ENCODE results near the gene TSPEAR. TPM values are rescaled to one million over a fixed set of nuclear protein-coding genes. Genes with fewer than 3 reads are reported as not detected.

Gene TSPEAR
- total and polyA plus RNA-seq, 5 donors, result 0.29 to 4.6 (median 1.4) TPM

- ATAC-seq (no peak), DNase-seq (no peak)
- H3K9me3 ChIP-seq (ENCODE audit: control insufficient read depth, low read length), result no peaks in the 10 kb centered on the region
- H3K4me1 ChIP-seq (ENCODE audit: control insufficient read depth, insufficient read depth, low read length), result no peaks in the 10 kb centered on the region
- intact Hi-C loops (cut with DNase I), result no loop called here
- H3K27me3 ChIP-seq (ENCODE audit: control insufficient read depth, insufficient read depth), result no peaks in the 10 kb centered on the region
- H3K27ac ChIP-seq (ENCODE audit: low read length), result no peak overlapping the region
- 91% methylated on average over 7 of the region's 7 CpGs for WGBS
- no peak overlapping the region for H3K4me3 ChIP-seq (ENCODE audit: low read length)
These were observed 18.6 kb upstream of the TSPEAR start for GRCh38 chr21:44730028-44730395.

GRCh38 chr21:44729336-44730027 is 18.1 kb upstream of the TSPEAR start:
- WGBS, result 91% methylated on average over 23 of the region's 23 CpGs
- intact Hi-C loops (cut with DNase I), result no loop called here
- DNase-seq, result peak in 1 of 3 donors; percentile 41
- H3K27ac ChIP-seq (ENCODE audit: low read length), result no peak overlapping the region
- no peaks in the 10 kb centered on the region for H3K4me1 ChIP-seq (ENCODE audit: control insufficient read depth, insufficient read depth, low read length)
- H3K4me3 ChIP-seq (ENCODE audit: low read length), result no peak overlapping the region
- H3K9me3 ChIP-seq (ENCODE audit: control insufficient read depth, low read length), result no peaks in the 10 kb centered on the region
- ATAC-seq, result peak in 1 of 2 donors; percentile 27
- no peaks in the 10 kb centered on the region for H3K27me3 ChIP-seq (ENCODE audit: control insufficient read depth, insufficient read depth)

GRCh38 chr21:44728716-44729115 is 17.3 kb upstream of the TSPEAR start:
- 89% methylated on average over 14 of the region's 14 CpGs for WGBS
- intact Hi-C loops (cut with DNase I), result no loop called here
- Histone ChIP-seq H3K4me1 (ENCODE audit: control insufficient read depth, insufficient read depth, low read length) (no peaks in the 10 kb centered on the region), H3K9me3 (ENCODE audit: control insufficient read depth, low read length) (no peaks in the 10 kb centered on the region), H3K4me3 (ENCODE audit: low read length) (no peak overlapping the region), H3K27ac (ENCODE audit: low read length) (no peak overlapping the region), H3K27me3 (ENCODE audit: control insufficient read depth, insufficient read depth) (no peaks in the 10 kb centered on the region)
- ATAC-seq, result no peak
- DNase-seq, result peak in 1 of 3 donors; percentile 11

GRCh38 chr21:44727757-44728156 is 16.4 kb upstream of the TSPEAR start:
- ATAC-seq, result no peak
- Histone ChIP-seq H3K27ac (ENCODE audit: low read length) (no peak overlapping the region), H3K9me3 (ENCODE audit: control insufficient read depth, low read length) (no peaks in the 10 kb centered on the region), H3K4me1 (ENCODE audit: control insufficient read depth, insufficient read depth, low read length) (no peaks in the 10 kb centered on the region), H3K4me3 (ENCODE audit: low read length) (no peak overlapping the region), H3K27me3 (ENCODE audit: control insufficient read depth, insufficient read depth) (no peaks in the 10 kb centered on the region)
- peak in 1 of 3 donors; percentile 23 for DNase-seq
- WGBS, result 75% methylated on average over 9 of the region's 9 CpGs
- intact Hi-C loops (cut with DNase I), result no loop called here

- no peak overlapping the region for H3K4me3 ChIP-seq (ENCODE audit: low read length)
- intact Hi-C loops (cut with DNase I), result no loop called here
- 93% methylated on average over 8 of the region's 8 CpGs for WGBS
- no peak overlapping the region for H3K27ac ChIP-seq (ENCODE audit: low read length)
- no peaks in the 10 kb centered on the region for H3K27me3 ChIP-seq (ENCODE audit: control insufficient read depth, insufficient read depth)
- ATAC-seq (no peak), DNase-seq (peak in 1 of 3 donors; percentile 23)
- no peaks in the 10 kb centered on the region for H3K4me1 ChIP-seq (ENCODE audit: control insufficient read depth, insufficient read depth, low read length)
- H3K9me3 ChIP-seq (ENCODE audit: control insufficient read depth, low read length), result no peaks in the 10 kb centered on the region
These were observed 15.9 kb upstream of the TSPEAR start for GRCh38 chr21:44727321-44727720.

GRCh38 chr21:44726826-44727225 is 15.5 kb upstream of the TSPEAR start:
- Histone ChIP-seq H3K4me3 (ENCODE audit: low read length) (no peak overlapping the region), H3K27me3 (ENCODE audit: control insufficient read depth, insufficient read depth) (no peaks in the 10 kb centered on the region), H3K27ac (ENCODE audit: low read length) (no peak overlapping the region), H3K4me1 (ENCODE audit: control insufficient read depth, insufficient read depth, low read length) (no peaks in the 10 kb centered on the region), H3K9me3 (ENCODE audit: control insufficient read depth, low read length) (no peaks in the 10 kb centered on the region)
- ATAC-seq (no peak), DNase-seq (peak in 1 of 3 donors; percentile 35)
- intact Hi-C loops (cut with DNase I), result no loop called here
- WGBS, result 74% methylated on average over 6 of the region's 6 CpGs

- ATAC-seq, result no peak
- no peak for DNase-seq
- intact Hi-C loops (cut with DNase I), result no loop called here
- H3K4me3 ChIP-seq (ENCODE audit: low read length), result no peak overlapping the region
- H3K27me3 ChIP-seq (ENCODE audit: control insufficient read depth, insufficient read depth), result no peaks in the 10 kb centered on the region
- no peaks in the 10 kb centered on the region for H3K4me1 ChIP-seq (ENCODE audit: control insufficient read depth, insufficient read depth, low read length)
- H3K9me3 ChIP-seq (ENCODE audit: control insufficient read depth, low read length), result no peaks in the 10 kb centered on the region
- no peak overlapping the region for H3K27ac ChIP-seq (ENCODE audit: low read length)
- 93% methylated on average over 14 of the region's 14 CpGs for WGBS
These were observed 13.6 kb upstream of the TSPEAR start for GRCh38 chr21:44724926-44725325.

GRCh38 chr21:44724196-44724595 is 12.8 kb upstream of the TSPEAR start:
- intact Hi-C loops (cut with DNase I), result no loop called here
- no peak overlapping the region for H3K4me3 ChIP-seq (ENCODE audit: low read length)
- H3K27me3 ChIP-seq (ENCODE audit: control insufficient read depth, insufficient read depth), result no peaks in the 10 kb centered on the region
- DNase-seq (no peak), ATAC-seq (no peak)
- no peaks in the 10 kb centered on the region for H3K4me1 ChIP-seq (ENCODE audit: control insufficient read depth, insufficient read depth, low read length)
- WGBS, result 80% methylated on average over 7 of the region's 7 CpGs
- no peak overlapping the region for H3K27ac ChIP-seq (ENCODE audit: low read length)
- no peaks in the 10 kb centered on the region for H3K9me3 ChIP-seq (ENCODE audit: control insufficient read depth, low read length)

- H3K27ac ChIP-seq (ENCODE audit: low read length), result no peak overlapping the region
- peak in 1 of 3 donors; percentile 43 for DNase-seq
- intact Hi-C loops (cut with DNase I), result no loop called here
- no peak overlapping the region for H3K4me3 ChIP-seq (ENCODE audit: low read length)
- ATAC-seq, result peak in 1 of 2 donors; percentile 45
- 20% methylated on average over 61 of the region's 61 CpGs for WGBS
- no peaks in the 10 kb centered on the region for H3K9me3 ChIP-seq (ENCODE audit: control insufficient read depth, low read length)
- no peaks in the 10 kb centered on the region for H3K27me3 ChIP-seq (ENCODE audit: control insufficient read depth, insufficient read depth)
- H3K4me1 ChIP-seq (ENCODE audit: control insufficient read depth, insufficient read depth, low read length), result no peaks in the 10 kb centered on the region
These were observed 12.1 kb upstream of the TSPEAR start for GRCh38 chr21:44723177-44724131.

- Histone ChIP-seq H3K4me1 (ENCODE audit: control insufficient read depth, insufficient read depth, low read length) (no peaks in the 10 kb centered on the region), H3K9me3 (ENCODE audit: control insufficient read depth, low read length) (no peaks in the 10 kb centered on the region), H3K27ac (ENCODE audit: low read length) (no peak overlapping the region), H3K4me3 (ENCODE audit: low read length) (no peak overlapping the region), H3K27me3 (ENCODE audit: control insufficient read depth, insufficient read depth) (no peaks in the 10 kb centered on the region)
- intact Hi-C loops (cut with DNase I), result no loop called here
- DNase-seq (peak in 1 of 3 donors; percentile 34), ATAC-seq (no peak)
- 47% methylated on average over 5 of the region's 5 CpGs for WGBS
These were observed 11.4 kb upstream of the TSPEAR start for GRCh38 chr21:44722731-44723130.

GRCh38 chr21:44720170-44720569 is 8.8 kb upstream of the TSPEAR start:
- Histone ChIP-seq H3K27me3 (ENCODE audit: control insufficient read depth, insufficient read depth) (no peaks in the 10 kb centered on the region), H3K27ac (ENCODE audit: low read length) (no peak overlapping the region), H3K4me3 (ENCODE audit: low read length) (no peak overlapping the region), H3K9me3 (ENCODE audit: control insufficient read depth, low read length) (no peaks in the 10 kb centered on the region), H3K4me1 (ENCODE audit: control insufficient read depth, insufficient read depth, low read length) (no peaks in the 10 kb centered on the region)
- WGBS, result 54% methylated on average over 2 of the region's 2 CpGs
- intact Hi-C loops (cut with DNase I), result no loop called here
- peak in 1 of 2 donors; percentile 55 for ATAC-seq
- DNase-seq, result no peak
